GM21367 (cell line): ENCODE measurements around the gene CEL.
"Not testable (repeated sequence)": the region's sequence is repeated elsewhere in the genome, so short reads cannot be mapped to it uniquely, and the experiment has no call there.

Source experiments
- ATAC-seq: cut with Tn5 transposase; IDR thresholded peaks from one replicate; pipeline ENCODE4 v1.9.1; 2021; ENCODE audit not compliant: unreplicated experiment

The CEL gene

GRCh38 chr9:133046196-133046899, 15.4 kb upstream of the CEL start:
- no peak for ATAC-seq

- no peak for ATAC-seq
These were observed 14.9 kb upstream of the CEL start for GRCh38 chr9:133046900-133047295.

GRCh38 chr9:133048595-133048994, 13.2 kb upstream of the CEL start:
- ATAC-seq = no peak

- no peak for ATAC-seq
These were observed 12.7 kb upstream of the CEL start for GRCh38 chr9:133049043-133049442.

GRCh38 chr9:133050142-133050541, 11.6 kb upstream of the CEL start:
- ATAC-seq = no peak

- ATAC-seq = no peak
These were observed 11.0 kb upstream of the CEL start for GRCh38 chr9:133050781-133051180.

- no peak for ATAC-seq
These were observed 10.4 kb upstream of the CEL start for GRCh38 chr9:133051281-133051900.

- ATAC-seq = no peak
These were observed 9.7 kb upstream of the CEL start for GRCh38 chr9:133051966-133052539.

GRCh38 chr9:133054194-133054890, 7.4 kb upstream of the CEL start:
- ATAC-seq = no peak

GRCh38 chr9:133054966-133055365, 6.8 kb upstream of the CEL start:
- ATAC-seq = no peak

- no peak for ATAC-seq
These were observed 5.9 kb upstream of the CEL start for GRCh38 chr9:133055788-133056420.

- ATAC-seq = no peak
These were observed 5.2 kb upstream of the CEL start for GRCh38 chr9:133056533-133056932.

GRCh38 chr9:133057006-133057405, 4.8 kb upstream of the CEL start:
- no peak for ATAC-seq

GRCh38 chr9:133057553-133057952, 4.2 kb upstream of the CEL start:
- no peak for ATAC-seq

GRCh38 chr9:133058071-133058470, 3.7 kb upstream of the CEL start:
- no peak for ATAC-seq

- ATAC-seq = no peak
These were observed 3.0 kb upstream of the CEL start for GRCh38 chr9:133058550-133059320.

- no peak for ATAC-seq
These were observed 2.2 kb upstream of the CEL start for GRCh38 chr9:133059623-133060022.

- no peak for ATAC-seq
These were observed 1.4 kb upstream of the CEL start for GRCh38 chr9:133060417-133060841.

- not testable (repeated sequence) for ATAC-seq
These were observed 590 bp upstream of the CEL start for GRCh38 chr9:133061019-133061763.

GRCh38 chr9:133062569-133062968, 788 bp downstream of the CEL start:
- not testable (repeated sequence) for ATAC-seq
